Endothelial cell of umbilical vein (primary cell): ENCODE results near the gene AREG. TPM values are rescaled to one million over a fixed set of nuclear protein-coding genes. Genes with fewer than 3 reads are reported as not detected.

Source experiments
- BruUV-seq: library from RNA; stranded (reverse); fragments of 400-500 nt; replicated peaks from 2 replicates; lab custom pipeline; 2021; lab: Mats Ljungman, UMichigan
- CTCF ChIA-PET: fragments of 300-600, 350-600 bp; sonication (Branson Sonifier 250); formaldehyde crosslinking; loops from one replicate; lab custom pipeline; 2021; ENCODE audit warnings: antibody characterized with exemption, inconsistent platforms; lab: Charles Lee
- POLR2A ChIA-PET: fragments of 300-600, 350-600 bp; sonication (Branson Sonifier 250); formaldehyde crosslinking; loops from one replicate; lab custom pipeline; 2021; ENCODE audit warnings: antibody characterized with exemption, inconsistent platforms; lab: Charles Lee
- DNase-seq: peaks from one replicate; pipeline ENCODE4 v3.0.0-alpha.2; 2011; ENCODE audit warnings: low read depth, low spot score
- FAIRE-seq: peaks from 2 replicates; lab custom pipeline; 2011; peaks lifted over from hg19 to GRCh38; lab: Jason Lieb, UNC
- H2AFZ ChIP-seq: 2 replicates; pipeline ENCODE4 v1.6.0; 2012; ENCODE audit warnings: low read depth, low read length, control low read depth, inconsistent platforms
- H3K27ac ChIP-seq: 2 replicates; pipeline ENCODE4 v1.5.1; 2011; ENCODE audit warnings: low read depth, mild to moderate bottlenecking, control low read depth, low read length, moderate library complexity; ENCODE audit not compliant: insufficient read depth
- H3K27me3 ChIP-seq, 2 experiments: 2 replicates each; pipeline versions ENCODE4 v1.6.0 to v1.6.1; 2011; ENCODE audit warnings: low read length in 2 of 2, mixed read lengths in 1 of 2; ENCODE audit not compliant: control insufficient read depth in 2 of 2, insufficient read depth in 2 of 2
- H3K36me3 ChIP-seq, 2 experiments: 2 replicates in 1 of 2; 3 replicates in 1 of 2; pipeline ENCODE4 v1.5.1; 2011; ENCODE audit warnings: low read length in 2 of 2, mild to moderate bottlenecking in 1 of 2, moderate library complexity in 1 of 2; ENCODE audit not compliant: control insufficient read depth in 2 of 2, insufficient read depth in 2 of 2; ENCODE audit errors: extremely low read depth in 1 of 2
- H3K4me1 ChIP-seq: 3 replicates; pipeline ENCODE4 v1.5.1; 2011; ENCODE audit warnings: mild to moderate bottlenecking, low read length; ENCODE audit not compliant: control insufficient read depth, insufficient read depth; ENCODE audit errors: extremely low read depth
- H3K4me2 ChIP-seq: 2 replicates; pipeline ENCODE4 v1.6.1; 2011; ENCODE audit warnings: low read length, control low read depth, mixed read lengths; ENCODE audit not compliant: insufficient read depth
- H3K4me3 ChIP-seq, 3 experiments: fragments of 200-600 bp in 1 of 3; sonication (generic), shearing (Covaris generic) in 1 of 3; replicated peaks in 1 of 3; 2 replicates each; pipeline ENCODE4 v1.5.1; 2011 to 2016; ENCODE audit warnings: control low read depth in 3 of 3, low read length in 3 of 3, mild to moderate bottlenecking in 2 of 3, inconsistent platforms in 1 of 3, low read depth in 1 of 3, moderate library complexity in 1 of 3; ENCODE audit not compliant: insufficient read depth in 1 of 3
- H3K79me2 ChIP-seq: 2 replicates; pipeline ENCODE4 v1.6.0; 2012; ENCODE audit warnings: low read length, inconsistent platforms; ENCODE audit not compliant: control insufficient read depth, insufficient read depth
- H3K9ac ChIP-seq: replicated peaks from 2 replicates; pipeline ENCODE3; 2011; ENCODE audit warnings: low read length, control low read depth; ENCODE audit not compliant: insufficient read depth; ENCODE audit errors: extremely low read depth
- H3K9me1 ChIP-seq: replicated peaks from 3 replicates; pipeline ENCODE4 v1.6.0; 2011; ENCODE audit warnings: mild to moderate bottlenecking, low read length; ENCODE audit not compliant: control insufficient read depth, insufficient read depth; ENCODE audit errors: extremely low read depth
- H3K9me3 ChIP-seq: replicated peaks from 2 replicates; pipeline ENCODE4 v1.5.1; 2012; ENCODE audit warnings: low read length, inconsistent platforms; ENCODE audit not compliant: control insufficient read depth, insufficient read depth
- H4K20me1 ChIP-seq: replicated peaks from 2 replicates; pipeline ENCODE3; 2011; ENCODE audit warnings: mild to moderate bottlenecking, low read length; ENCODE audit not compliant: control insufficient read depth, insufficient read depth; ENCODE audit errors: extremely low read depth
- EZH2 ChIP-seq: IDR thresholded peaks from 2 replicates; pipeline ENCODE4 v1.6.1; 2012; ENCODE audit warnings: borderline replicate concordance, low read depth, mild to moderate bottlenecking, moderate library complexity, low read length, inconsistent platforms; ENCODE audit not compliant: severe bottlenecking
- FOS ChIP-seq: IDR thresholded peaks from 2 replicates; pipeline ENCODE4 v1.6.1; 2011; ENCODE audit warnings: mild to moderate bottlenecking, low read length, moderate library complexity, borderline replicate concordance; ENCODE audit not compliant: insufficient read depth
- GATA2 ChIP-seq: IDR thresholded peaks from 2 replicates; pipeline ENCODE4 v1.7.0; 2011; ENCODE audit warnings: low read depth, mild to moderate bottlenecking, moderate library complexity, mixed read lengths, low read length; ENCODE audit not compliant: insufficient read length, insufficient read depth
- JUN ChIP-seq: IDR thresholded peaks from 2 replicates; pipeline ENCODE4 v1.6.1; 2011; ENCODE audit warnings: borderline replicate concordance, low read depth; ENCODE audit not compliant: insufficient read length, insufficient read depth
- MYC ChIP-seq: IDR thresholded peaks from one replicate; pipeline ENCODE4 v1.6.1; 2011; ENCODE audit warnings: mild to moderate bottlenecking, low read depth, low read length
- POLR2A ChIP-seq: IDR thresholded peaks from 2 replicates; pipeline ENCODE4 v1.6.1; 2012; ENCODE audit warnings: low read depth, mild to moderate bottlenecking, control low read depth, low read length
- POLR2AphosphoS5 ChIP-seq: IDR thresholded peaks from 2 replicates; pipeline ENCODE4 v1.6.1; 2012; ENCODE audit warnings: low read depth, mild to moderate bottlenecking, control low read depth, low read length, moderate library complexity; ENCODE audit not compliant: insufficient read depth
- dilution Hi-C: fragments of 300-500 bp; cut with MboI; formaldehyde crosslinking; loops from one replicate; pipeline ENCODE4 v1.15.0; 2019; ENCODE audit warnings: low sequenced_read_pairs; ENCODE audit not compliant: extremely low pct_ligation_motif_present
- intact Hi-C: fragments of 100-400 bp; cut with micrococcal nuclease; formaldehyde crosslinking; loops from one replicate; pipeline ENCODE4 v1.10.0; 2022
- polyA plus RNA-seq, 4 experiments: library from polyadenylated mRNA; depleted of rRNA in 3 of 4; stranded (reverse) in 3 of 4; unstranded in 1 of 4; fragments of >200 nt; gene quantifications; 2 replicates each; pipeline versions ENCODE4 v1.2.1 to v1.2.3, GENCODE V29; 2011 to 2012; ENCODE audit warnings: missing spikeins in 1 of 4
- total RNA-seq: library from RNA; stranded (reverse); gene quantifications from 2 replicates; pipeline ENCODE4 v1.2.3, GENCODE V29; 2021
- TF ChIP-seq, protein P1 (sequence below): IDR thresholded peaks from 2 replicates; pipeline ENCODE4 v1.6.1; 2011; ENCODE audit not compliant: insufficient read depth, insufficient read length
- TF ChIP-seq, protein P2 (sequence below), 2 donors: IDR thresholded peaks; 1 replicate in 1 of 2; 2 replicates in 1 of 2; pipeline ENCODE4 v1.5.1; 2011; ENCODE audit warnings: low read length in 2 of 2, mild to moderate bottlenecking in 2 of 2, moderate library complexity in 2 of 2, control low read depth in 1 of 2, inconsistent platforms in 1 of 2, low read depth in 1 of 2; ENCODE audit not compliant: insufficient read depth in 1 of 2; ENCODE audit errors: extremely low read depth in 1 of 2

Gene AREG
- total and polyA plus RNA-seq, 2 donors (not counting 3 experiments of a cell fraction or from before 2014, with no cell fraction given), result 0.17 to 0.55 TPM

DNA sequence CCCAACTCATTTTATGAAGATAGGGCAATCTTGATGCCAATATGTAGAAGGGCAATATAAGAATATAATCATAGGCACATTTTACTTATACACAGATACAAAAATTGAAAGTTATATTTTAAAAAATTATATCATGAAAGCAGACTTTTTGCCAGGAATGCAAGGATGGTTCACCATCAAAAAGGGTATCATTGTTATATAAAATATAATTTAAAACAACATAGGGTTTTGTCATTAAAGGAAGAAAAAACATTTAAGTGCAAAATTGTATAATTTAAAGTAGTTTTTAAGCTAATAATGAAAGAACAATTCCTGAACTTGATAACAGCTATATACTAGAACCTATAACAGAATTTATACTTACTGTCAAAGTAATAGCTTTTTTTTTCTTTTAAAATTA is 15.9 kb downstream of the AREG start:
- no peaks in the 10 kb centered on the region for H3K9me1 ChIP-seq
- intact Hi-C loops (no loop called here), dilution Hi-C loops (no loop called here)
- no peak for TF ChIP-seq MYC
- no peak for TF ChIP-seq POLR2A
- no peak for TF ChIP-seq FOS
- TF ChIP-seq, protein P1, sequence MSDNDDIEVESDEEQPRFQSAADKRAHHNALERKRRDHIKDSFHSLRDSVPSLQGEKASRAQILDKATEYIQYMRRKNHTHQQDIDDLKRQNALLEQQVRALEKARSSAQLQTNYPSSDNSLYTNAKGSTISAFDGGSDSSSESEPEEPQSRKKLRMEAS, result no peak
- no peak for TF ChIP-seq GATA2
- TF ChIP-seq EZH2, result no peak
- TF ChIP-seq POLR2AphosphoS5, result no peak
- no peak for TF ChIP-seq JUN
- TF ChIP-seq, protein P2, sequence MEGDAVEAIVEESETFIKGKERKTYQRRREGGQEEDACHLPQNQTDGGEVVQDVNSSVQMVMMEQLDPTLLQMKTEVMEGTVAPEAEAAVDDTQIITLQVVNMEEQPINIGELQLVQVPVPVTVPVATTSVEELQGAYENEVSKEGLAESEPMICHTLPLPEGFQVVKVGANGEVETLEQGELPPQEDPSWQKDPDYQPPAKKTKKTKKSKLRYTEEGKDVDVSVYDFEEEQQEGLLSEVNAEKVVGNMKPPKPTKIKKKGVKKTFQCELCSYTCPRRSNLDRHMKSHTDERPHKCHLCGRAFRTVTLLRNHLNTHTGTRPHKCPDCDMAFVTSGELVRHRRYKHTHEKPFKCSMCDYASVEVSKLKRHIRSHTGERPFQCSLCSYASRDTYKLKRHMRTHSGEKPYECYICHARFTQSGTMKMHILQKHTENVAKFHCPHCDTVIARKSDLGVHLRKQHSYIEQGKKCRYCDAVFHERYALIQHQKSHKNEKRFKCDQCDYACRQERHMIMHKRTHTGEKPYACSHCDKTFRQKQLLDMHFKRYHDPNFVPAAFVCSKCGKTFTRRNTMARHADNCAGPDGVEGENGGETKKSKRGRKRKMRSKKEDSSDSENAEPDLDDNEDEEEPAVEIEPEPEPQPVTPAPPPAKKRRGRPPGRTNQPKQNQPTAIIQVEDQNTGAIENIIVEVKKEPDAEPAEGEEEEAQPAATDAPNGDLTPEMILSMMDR (IDR thresholded peaks at IDR 0.05; ENCODE audit: extremely low read depth in 1 of 2, insufficient read depth in 1 of 2, low read depth in 1 of 2, low read length in 2 of 2), result no peak
- H3K4me2 ChIP-seq, result no peak overlapping the region
- H2AFZ ChIP-seq, result no peak overlapping the region
- H3K79me2 ChIP-seq, result no peaks in the 10 kb centered on the region
- BruUV-seq, result no TSS peak
- no peaks in the 10 kb centered on the region for H3K9me3 ChIP-seq
- no peaks in the 10 kb centered on the region for H3K4me1 ChIP-seq
- H3K9ac ChIP-seq, result no peak overlapping the region
- no peaks in the 10 kb centered on the region for H4K20me1 ChIP-seq
- no peak for FAIRE-seq
- H3K27me3 ChIP-seq, result no peaks in the 10 kb centered on the region
- H3K36me3 ChIP-seq, result no peaks in the 10 kb centered on the region
- no peak for DNase-seq
- no peak overlapping the region for H3K4me3 ChIP-seq
- ChIA-PET CTCF (interaction anchor here (1.1 kb wide), 1 partner anchor 10 kb away, joined by 5 read pairs; no protein-coding TSS in a partner anchor), POLR2A (no interaction called here)
- H3K27ac ChIP-seq, result no peak overlapping the region
